H1 (cell line): Measurements from ENCODE around the gene CD38. TPM values are rescaled to one million over a fixed set of nuclear protein-coding genes. Genes with fewer than 3 reads are reported as not detected.

Experiments used
- CTCF ChIA-PET: fragments of 300-600 bp; sonication (Branson Sonifier 250); formaldehyde crosslinking; loops from one replicate; lab custom pipeline; 2021; ENCODE audit not compliant: partially characterized antibody; lab: Charles Lee
- POLR2A ChIA-PET: fragments of 300-600 bp; sonication (Branson Sonifier 250); formaldehyde crosslinking; loops from one replicate; lab custom pipeline; 2021; ENCODE audit warnings: inconsistent platforms; ENCODE audit not compliant: partially characterized antibody; lab: Charles Lee
- DNase-seq, 2 experiments: peaks; one replicate each; pipeline versions ENCODE4 v3.0.0 to v3.0.0-alpha.2; 2010 to 2022; ENCODE audit warnings: low spot score in 2 of 2, low read depth in 1 of 2, mixed read lengths in 1 of 2
- FAIRE-seq: peaks from 2 replicates; lab custom pipeline; 2011; peaks lifted over from hg19 to GRCh38; lab: Jason Lieb, UNC
- H2AFZ ChIP-seq: 2 replicates; pipeline ENCODE4 v1.8.1; 2012; ENCODE audit warnings: low read length, inconsistent platforms
- H2AK5ac ChIP-seq: 2 replicates; pipeline ENCODE4 v1.6.1; 2013; ENCODE audit warnings: low read depth, low read length
- H2BK120ac ChIP-seq: replicated peaks from 2 replicates; pipeline ENCODE3; 2013; ENCODE audit warnings: low read depth, low read length, inconsistent platforms
- H2BK12ac ChIP-seq: 2 replicates; pipeline ENCODE4 v1.6.1; 2013; ENCODE audit warnings: low read depth, low read length
- H2BK15ac ChIP-seq: 2 replicates; pipeline ENCODE4 v1.6.1; 2013; ENCODE audit warnings: low read length
- H2BK20ac ChIP-seq: 2 replicates; pipeline ENCODE4 v1.6.1; 2013; ENCODE audit warnings: low read length
- H2BK5ac ChIP-seq: 2 replicates; pipeline ENCODE4 v1.6.1; 2013; ENCODE audit warnings: low read depth, low read length
- H3K14ac ChIP-seq: 2 replicates; pipeline ENCODE4 v1.6.1; 2013; ENCODE audit warnings: inconsistent platforms; ENCODE audit not compliant: insufficient read length
- H3K18ac ChIP-seq: 2 replicates; pipeline ENCODE4 v1.6.1; 2013; ENCODE audit warnings: low read length; ENCODE audit errors: extremely low read depth
- H3K23ac ChIP-seq: 2 replicates; pipeline ENCODE4 v1.6.1; 2013; ENCODE audit warnings: inconsistent platforms; ENCODE audit not compliant: insufficient read length
- H3K23me2 ChIP-seq: 2 replicates; pipeline ENCODE4 v1.6.1; 2013; ENCODE audit warnings: low read depth, low read length
- H3K27ac ChIP-seq: 2 replicates; pipeline ENCODE4 v1.6.1; 2011; ENCODE audit warnings: low read depth, low read length, inconsistent platforms
- H3K27me3 ChIP-seq, 4 experiments: replicated peaks in 1 of 4; 1 replicate in 1 of 4; 2 replicates in 3 of 4; pipeline versions ENCODE4 v1.6.1 to v1.8.1; 2011 to 2013; ENCODE audit warnings: low read length in 3 of 4, mild to moderate bottlenecking in 3 of 4, inconsistent platforms in 2 of 4, mixed read lengths in 2 of 4, moderate library complexity in 1 of 4; ENCODE audit not compliant: control insufficient read depth in 3 of 4, insufficient read depth in 3 of 4; ENCODE audit errors: extremely low read depth in 1 of 4
- H3K36me3 ChIP-seq, 4 experiments: 2 replicates each; pipeline versions ENCODE4 v1.6.1 to v1.8.1; 2011 to 2013; ENCODE audit warnings: mild to moderate bottlenecking in 4 of 4, low read length in 3 of 4, moderate library complexity in 2 of 4, control low read depth in 1 of 4, inconsistent platforms in 1 of 4; ENCODE audit not compliant: insufficient read depth in 4 of 4, control insufficient read depth in 2 of 4
- H3K4ac ChIP-seq: replicated peaks from 2 replicates; pipeline ENCODE3; 2013; ENCODE audit warnings: low read length, low read depth, mixed read lengths, inconsistent platforms; ENCODE audit not compliant: insufficient read length
- H3K4me1 ChIP-seq, 4 experiments: replicated peaks in 1 of 4; 1 replicate in 1 of 4; 2 replicates in 3 of 4; pipeline versions ENCODE4 v1.6.1 to v1.8.1; 2011 to 2013; ENCODE audit warnings: low read length in 3 of 4, inconsistent platforms in 2 of 4, mixed read lengths in 1 of 4; ENCODE audit not compliant: insufficient read depth in 4 of 4, control insufficient read depth in 3 of 4
- H3K4me2 ChIP-seq, 2 experiments: 2 replicates each; pipeline versions ENCODE4 v1.6.1 to v1.8.1; 2011 to 2013; ENCODE audit warnings: low read depth in 2 of 2, low read length in 2 of 2, control low read depth in 1 of 2, inconsistent platforms in 1 of 2, mild to moderate bottlenecking in 1 of 2; ENCODE audit not compliant: insufficient read depth in 1 of 2
- H3K4me3 ChIP-seq, 4 experiments: fragments of 200-600, 300-600 bp in 1 of 4; sonication (generic), shearing (Covaris generic), sonication (Bioruptor Twin) in 1 of 4; 2 replicates each; pipeline versions ENCODE4 v1.5.1 to v1.8.1; 2011 to 2016; ENCODE audit warnings: low read length in 4 of 4, low read depth in 3 of 4, control low read depth in 2 of 4, inconsistent platforms in 2 of 4, mild to moderate bottlenecking in 2 of 4, mixed read lengths in 1 of 4, moderate library complexity in 1 of 4; ENCODE audit not compliant: insufficient read depth in 2 of 4; ENCODE audit errors: extremely low read depth in 1 of 4
- H3K56ac ChIP-seq: replicated peaks from 2 replicates; pipeline ENCODE3; 2013; ENCODE audit warnings: low read depth, mild to moderate bottlenecking, mixed read lengths, low read length, inconsistent platforms; ENCODE audit not compliant: insufficient read length
- H3K79me1 ChIP-seq: 2 replicates; pipeline ENCODE4 v1.6.1; 2013; ENCODE audit warnings: low read depth, low read length, control low read depth
- H3K79me2 ChIP-seq, 2 experiments: 2 replicates each; pipeline versions ENCODE4 v1.6.1 to v1.8.1; 2012 to 2013; ENCODE audit warnings: low read length in 2 of 2, mild to moderate bottlenecking in 2 of 2, inconsistent platforms in 1 of 2; ENCODE audit not compliant: insufficient read depth in 2 of 2, control insufficient read depth in 1 of 2
- H3K9ac ChIP-seq, 4 experiments: replicated peaks in 1 of 4; 1 replicate in 1 of 4; 2 replicates in 3 of 4; pipeline versions ENCODE4 v1.6.1 to v1.8.1; 2011 to 2013; ENCODE audit warnings: low read depth in 3 of 4, low read length in 3 of 4, control low read depth in 2 of 4, mild to moderate bottlenecking in 2 of 4, moderate library complexity in 2 of 4, inconsistent platforms in 1 of 4; ENCODE audit errors: extremely low read depth in 1 of 4
- H3K9me3 ChIP-seq, 2 experiments: 2 replicates each; pipeline versions ENCODE4 v1.6.1 to v1.8.1; 2012 to 2013; ENCODE audit warnings: mild to moderate bottlenecking in 2 of 2, moderate library complexity in 2 of 2, control low read depth in 1 of 2, inconsistent platforms in 1 of 2, low read depth in 1 of 2, low read length in 1 of 2, mixed read lengths in 1 of 2; ENCODE audit not compliant: insufficient read depth in 2 of 2
- H4K20me1 ChIP-seq, 2 experiments: replicated peaks in 1 of 2; 2 replicates each; pipeline versions ENCODE3 to v1.8.1; 2011 to 2013; ENCODE audit warnings: inconsistent platforms in 2 of 2, low read length in 2 of 2, mild to moderate bottlenecking in 1 of 2; ENCODE audit not compliant: insufficient read depth in 2 of 2, control insufficient read depth in 1 of 2
- H4K5ac ChIP-seq: 2 replicates; pipeline ENCODE4 v1.6.1; 2013; ENCODE audit warnings: low read length, low read depth, mixed read lengths, inconsistent platforms; ENCODE audit not compliant: insufficient read length
- H4K8ac ChIP-seq: 2 replicates; pipeline ENCODE4 v1.8.0; 2013; ENCODE audit warnings: mild to moderate bottlenecking, moderate library complexity, low read length, inconsistent platforms; ENCODE audit not compliant: insufficient read depth; ENCODE audit errors: extremely low read depth
- H4K91ac ChIP-seq: replicated peaks from 2 replicates; pipeline ENCODE3; 2013; ENCODE audit warnings: low read length, mixed read lengths, inconsistent platforms; ENCODE audit not compliant: insufficient read length
- ASH2L ChIP-seq: fragments of 200-600, 300-600 bp; sonication (generic); IDR thresholded peaks from one replicate; pipeline ENCODE4 v1.7.1; 2017; ENCODE audit warnings: low read length
- CTBP2 ChIP-seq: IDR thresholded peaks from 2 replicates; pipeline ENCODE4 v1.7.0; 2011; ENCODE audit warnings: borderline replicate concordance, mild to moderate bottlenecking, moderate library complexity, mixed read lengths, low read length; ENCODE audit not compliant: insufficient read depth, insufficient read length
- EGR1 ChIP-seq: IDR thresholded peaks from 2 replicates; pipeline ENCODE4 v1.6.1; 2011; ENCODE audit warnings: low read depth, low read length, borderline replicate concordance
- EP300 ChIP-seq, 2 experiments: IDR thresholded peaks; 1 replicate in 1 of 2; 2 replicates in 1 of 2; pipeline ENCODE4 v1.6.1; 2011 to 2012; ENCODE audit warnings: low read depth in 2 of 2, low read length in 2 of 2, mild to moderate bottlenecking in 2 of 2, borderline replicate concordance in 1 of 2, inconsistent platforms in 1 of 2, moderate library complexity in 1 of 2
- JUN ChIP-seq: IDR thresholded peaks from 2 replicates; pipeline ENCODE4 v1.6.1; 2011; ENCODE audit warnings: low read depth, mild to moderate bottlenecking, improper control_type of control experiment, low read length
- KDM5A ChIP-seq: fragments of 200-600 bp; IDR thresholded peaks from 2 replicates; pipeline ENCODE4 v1.7.1; 2012; ENCODE audit warnings: mild to moderate bottlenecking, low read length, inconsistent platforms, mixed read lengths
- RFX5 ChIP-seq: IDR thresholded peaks from 2 replicates; pipeline ENCODE4 v1.6.1; 2011; ENCODE audit warnings: low read depth, low read length, improper control_type of control experiment, borderline replicate concordance
- RXRA ChIP-seq: IDR thresholded peaks from 2 replicates; pipeline ENCODE4 v1.6.1; 2011; ENCODE audit warnings: low read depth, mild to moderate bottlenecking, low read length, moderate library complexity; ENCODE audit not compliant: insufficient read depth
- SRF ChIP-seq: IDR thresholded peaks from 2 replicates; pipeline ENCODE4 v1.6.1; 2011; ENCODE audit warnings: mild to moderate bottlenecking, low read depth, low read length, moderate library complexity
- TAF7 ChIP-seq: optimal IDR thresholded peaks from 2 replicates; pipeline ENCODE3; 2011; ENCODE audit warnings: low read depth, mild to moderate bottlenecking, inconsistent platforms, low read length, moderate library complexity, borderline replicate concordance
- TEAD4 ChIP-seq: IDR thresholded peaks from 2 replicates; pipeline ENCODE4 v1.6.1; 2012; ENCODE audit warnings: low read depth, low read length, inconsistent platforms, mixed read lengths
- WGBS, 2 experiments: shearing (Covaris generic) in 1 of 2; methylation state at CpG; one replicate each; pipeline versions ENCODE4 v1.1.6 to v1.1.7; 2013 to 2015; ENCODE audit warnings: low lambda C conversion rate in 2 of 2, mixed read lengths in 2 of 2, inconsistent platforms in 1 of 2, low coverage in 1 of 2, missing lambda C conversion rate in 1 of 2; ENCODE audit not compliant: insufficient replicate concordance in 2 of 2, insufficient coverage in 1 of 2, insufficient read length in 1 of 2; ENCODE audit errors: extremely low coverage in 1 of 2, missing lambda C conversion rate in 1 of 2; 5-methylcytosine and 5-hydroxymethylcytosine counted together
- polyA plus RNA-seq, 7 experiments: library from polyadenylated mRNA; depleted of rRNA in 3 of 7; stranded (reverse) in 5 of 7; unstranded in 2 of 7; fragments of >200 nt in 5 of 7; fragments of 200-250 nt in 2 of 7; gene quantifications; 1 replicate in 5 of 7; 2 replicates in 1 of 7; 4 replicates in 1 of 7; pipeline versions ENCODE4 v1.2.1 to v1.2.3, GENCODE V29; 2011 to 2013; ENCODE audit warnings: missing spikeins in 2 of 7, mixed read lengths in 2 of 7
- total RNA-seq: library from RNA; stranded (reverse); fragmentation: NEBNext Ultra II Directional; extraction: Animal tissue kit (Norgen Biotek cat#: 25700); gene quantifications from 2 replicates; pipeline ENCODE4 v1.2.1, GENCODE V29; 2021
- TF ChIP-seq, protein P1 (sequence below): IDR thresholded peaks from 2 replicates; pipeline ENCODE4 v1.6.1; 2012; ENCODE audit warnings: inconsistent platforms

Gene CD38
- total and polyA plus RNA-seq, 2 of the 8 experiments (the other 6 are each of a cell fraction or from before 2014, with no cell fraction given) = 0.14 to 0.24 TPM

DNA sequence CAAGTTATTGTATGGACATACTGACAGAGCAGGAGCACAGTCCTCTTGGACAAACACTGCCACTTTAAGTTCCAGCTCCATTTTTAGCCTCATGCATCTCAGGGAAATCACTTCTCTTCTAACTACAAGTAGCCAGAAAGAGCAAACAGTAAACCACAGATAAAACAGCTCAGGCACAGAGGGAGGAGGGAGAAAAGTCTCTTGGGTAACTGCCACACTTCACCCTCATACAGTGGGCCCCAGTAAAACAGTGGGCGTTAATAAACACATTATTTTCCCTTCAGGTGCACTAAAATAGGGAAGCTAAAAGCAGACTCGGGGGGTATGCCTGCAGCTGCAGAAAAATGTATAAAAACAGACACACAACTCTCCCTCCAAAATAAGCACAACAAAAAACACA, 21.6 kb downstream of the CD38 start:
- Histone ChIP-seq H4K8ac (no peak overlapping the region), H2BK5ac (no peak overlapping the region), H3K4ac (no peak overlapping the region), H3K14ac (no peak overlapping the region), H4K5ac (no peak overlapping the region), H3K23me2 (no peaks in the 10 kb centered on the region), H3K56ac (no peak overlapping the region), H3K27me3 (no peaks in the 10 kb centered on the region), H2BK120ac (no peak overlapping the region), H3K23ac (no peak overlapping the region), H3K4me2 (no peak overlapping the region), H2BK15ac (no peak overlapping the region), H3K4me1 (no peaks in the 10 kb centered on the region), H3K79me1 (no peaks in the 10 kb centered on the region), H3K79me2 (no peaks in the 10 kb centered on the region), H2AFZ (no peak overlapping the region), H2AK5ac (no peak overlapping the region), H2BK20ac (no peak overlapping the region), H2BK12ac (no peak overlapping the region), H3K4me3 (no peak overlapping the region), H4K91ac (no peak overlapping the region), H3K18ac (no peak overlapping the region), H3K27ac (no peak overlapping the region), H4K20me1 (no peaks in the 10 kb centered on the region), H3K9ac (no peak overlapping the region), H3K36me3 (no peaks in the 10 kb centered on the region), H3K9me3 (no peaks in the 10 kb centered on the region)
- DNase-seq (no peak), FAIRE-seq (no peak)
- WGBS, 2 experiments = 86% methylated on average over 2 of the region's 2 CpGs; no CpG with 5 or more reads in 1 of the 2 experiments
- POLR2A ChIA-PET = no interaction called here
- CTCF ChIA-PET = interaction anchor here (0.7 to 1.4 kb wide), 5 partner anchors 14 to 157 kb away, joined by 3 to 6 read pairs (median 3); no protein-coding TSS in a partner anchor
- TF ChIP-seq, protein P1, sequence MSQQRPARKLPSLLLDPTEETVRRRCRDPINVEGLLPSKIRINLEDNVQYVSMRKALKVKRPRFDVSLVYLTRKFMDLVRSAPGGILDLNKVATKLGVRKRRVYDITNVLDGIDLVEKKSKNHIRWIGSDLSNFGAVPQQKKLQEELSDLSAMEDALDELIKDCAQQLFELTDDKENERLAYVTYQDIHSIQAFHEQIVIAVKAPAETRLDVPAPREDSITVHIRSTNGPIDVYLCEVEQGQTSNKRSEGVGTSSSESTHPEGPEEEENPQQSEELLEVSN = no peak
- TF ChIP-seq SRF (no peak), TEAD4 (no peak), KDM5A (no peak), TAF7 (no peak), RXRA (no peak), RFX5 (no peak), JUN (no peak), EGR1 (no peak), ASH2L (no peak), CTBP2 (no peak), EP300 (IDR thresholded peaks at IDR 0.05; ENCODE audit: borderline replicate concordance in 1 of 2, low read depth in 2 of 2, low read length in 2 of 2) (no peak)
